Activated CD4-positive, alpha-beta T cell treated with anti-CD3 and anti-CD28 coated beads, Interleukin-2, amount 50 U/mL, for 24 hours (primary cell): ENCODE data around the gene KRTCAP2.

Experiments used
- DNase-seq, 2 donors: peaks; one replicate each; pipeline ENCODE4 v3.0.0-alpha.2; 2020; ENCODE audit warnings: low read depth in 1 of 2, low spot score in 1 of 2

Gene KRTCAP2

GRCh38 chr1:155134880-155135414 is 38.2 kb downstream of the KRTCAP2 start:
- peak; percentile 50 to 70 for DNase-seq

GRCh38 chr1:155134322-155134721 is 38.8 kb downstream of the KRTCAP2 start:
- no peak for DNase-seq

- DNase-seq, result no peak
Measured at GRCh38 chr1:155133799-155134281, 39.3 kb downstream of the KRTCAP2 start.

- no peak for DNase-seq
Measured at GRCh38 chr1:155131856-155132255, 41.2 kb downstream of the KRTCAP2 start.

GRCh38 chr1:155131285-155131684 is 41.8 kb downstream of the KRTCAP2 start:
- no peak for DNase-seq

- DNase-seq, result no peak
Measured at GRCh38 chr1:155130272-155131006, 42.7 kb downstream of the KRTCAP2 start.

- DNase-seq, result no peak
Measured at GRCh38 chr1:155128755-155129473, 44.2 kb downstream of the KRTCAP2 start.

GRCh38 chr1:155127967-155128754 is 44.9 kb downstream of the KRTCAP2 start:
- no peak for DNase-seq

- no peak for DNase-seq
Measured at GRCh38 chr1:155127105-155127966, 45.8 kb downstream of the KRTCAP2 start, which contains the start of gene EFNA1. Gene EFNA1, plus strand, starts transcription at chr1:155127876. Its CDS starts 102 bp downstream, at chr1:155127978.

- no peak for DNase-seq
Measured at GRCh38 chr1:155126556-155127104, 46.5 kb downstream of the KRTCAP2 start.

GRCh38 chr1:155125946-155126555 is 47.1 kb downstream of the KRTCAP2 start:
- no peak for DNase-seq

GRCh38 chr1:155125511-155125945 is 47.6 kb downstream of the KRTCAP2 start:
- DNase-seq, result no peak

GRCh38 chr1:155124503-155125463 is 48.3 kb downstream of the KRTCAP2 start:
- DNase-seq, result no peak

- DNase-seq, result no peak
Measured at GRCh38 chr1:155123801-155124200, 49.3 kb downstream of the KRTCAP2 start.

- no peak for DNase-seq
Measured at GRCh38 chr1:155122308-155122707, 50.8 kb downstream of the KRTCAP2 start.

GRCh38 chr1:155121249-155121648 is 51.9 kb downstream of the KRTCAP2 start:
- no peak for DNase-seq

- no peak for DNase-seq
Measured at GRCh38 chr1:155120253-155120652, 52.9 kb downstream of the KRTCAP2 start.
